HEK293 (cell line): ENCODE measurements around the gene AFF2.

ENCODE experiments used
- CTCF ChIA-PET: fragments of 350-600 bp; formaldehyde crosslinking; extraction: SDS; loops from one replicate; lab custom pipeline; 2021; ENCODE audit warnings: antibody characterized with exemption; lab: Yijun Ruan, JAX
- POLR2A ChIA-PET: fragments of 300-600 bp; formaldehyde crosslinking; extraction: SDS; loops from one replicate; lab custom pipeline; 2020; ENCODE audit warnings: antibody characterized with exemption, inconsistent platforms; lab: Yijun Ruan, JAX
- H3K27ac ChIP-seq: fragments of 200-500 bp; sonication (Bioruptor generic); 2 replicates; pipeline ENCODE4 v1.5.1; 2014; ENCODE audit warnings: low read depth, low read length, control low read depth, inconsistent platforms; ENCODE audit errors: extremely low read depth
- H3K36me3 ChIP-seq, 2 experiments: fragments of 200-500 bp in 1 of 2; sonication (Bioruptor generic) in 1 of 2; 1 replicate in 1 of 2; 2 replicates in 1 of 2; pipeline ENCODE4 v1.5.1; 2014 to 2017; ENCODE audit warnings: inconsistent platforms in 2 of 2, low read length in 2 of 2; ENCODE audit not compliant: control insufficient read depth in 2 of 2, insufficient read depth in 1 of 2
- H3K4me1 ChIP-seq: fragments of 200-500 bp; sonication (Bioruptor generic); 2 replicates; pipeline ENCODE4 v1.5.1; 2014; ENCODE audit warnings: mild to moderate bottlenecking, low read length, inconsistent platforms; ENCODE audit not compliant: control insufficient read depth, insufficient read depth
- H3K4me3 ChIP-seq: 2 replicates; pipeline ENCODE4 v1.5.1; 2011; ENCODE audit warnings: low read depth, mild to moderate bottlenecking, control low read depth, low read length, moderate library complexity
- H3K9me3 ChIP-seq: fragments of 200-500 bp; sonication (Bioruptor generic); 2 replicates; pipeline ENCODE4 v1.5.1; 2014; ENCODE audit warnings: low read depth, low read length, inconsistent platforms; ENCODE audit not compliant: control insufficient read depth, insufficient read depth
- ATF2 ChIP-seq: fragments of 450-650 bp; formaldehyde crosslinking; IDR thresholded peaks from 2 replicates; pipeline ENCODE4 v1.5.1; 2016; ENCODE audit warnings: missing biosample characterization, missing genetic modification characterization, low read depth
- WT1 ChIP-seq: fragments of 450-650 bp; formaldehyde crosslinking; IDR thresholded peaks from 2 replicates; pipeline ENCODE4 v1.5.1; 2016; ENCODE audit warnings: missing biosample characterization, missing genetic modification characterization
- YY2 ChIP-seq: fragments of 450-650 bp; formaldehyde crosslinking; IDR thresholded peaks from 2 replicates; pipeline ENCODE4 v1.5.1; 2016; ENCODE audit warnings: missing biosample characterization, missing genetic modification characterization
- ZBTB20 ChIP-seq: fragments of 450-650 bp; formaldehyde crosslinking; IDR thresholded peaks from 2 replicates; pipeline ENCODE4 v1.5.1; 2016; ENCODE audit warnings: missing biosample characterization, missing genetic modification characterization
- ZBTB26 ChIP-seq: fragments of 450-650 bp; formaldehyde crosslinking; optimal IDR thresholded peaks from 2 replicates; pipeline ENCODE3; 2016; ENCODE audit warnings: missing biosample characterization, mild to moderate bottlenecking, missing genetic modification characterization
- ZFP37 ChIP-seq: fragments of 450-650 bp; formaldehyde crosslinking; IDR thresholded peaks from 2 replicates; pipeline ENCODE4 v1.5.1; 2016; ENCODE audit warnings: missing biosample characterization, missing genetic modification characterization
- ZFP69B ChIP-seq: fragments of 450-650 bp; formaldehyde crosslinking; IDR thresholded peaks from 2 replicates; pipeline ENCODE4 v1.5.1; 2016; ENCODE audit warnings: missing biosample characterization, missing genetic modification characterization
- ZNF112 ChIP-seq: fragments of 450-650 bp; formaldehyde crosslinking; IDR thresholded peaks from 2 replicates; pipeline ENCODE4 v1.5.0; 2017; ENCODE audit warnings: missing biosample characterization, missing genetic modification characterization
- ZNF155 ChIP-seq: fragments of 450-650 bp; formaldehyde crosslinking; IDR thresholded peaks from 2 replicates; pipeline ENCODE4 v1.5.1; 2016; ENCODE audit warnings: missing biosample characterization, missing genetic modification characterization
- ZNF157 ChIP-seq: fragments of 450-650 bp; formaldehyde crosslinking; IDR thresholded peaks from 2 replicates; pipeline ENCODE4 v1.5.1; 2016; ENCODE audit warnings: missing biosample characterization, missing genetic modification characterization
- ZNF169 ChIP-seq: fragments of 450-650 bp; formaldehyde crosslinking; IDR thresholded peaks from 2 replicates; pipeline ENCODE4 v1.5.1; 2016; ENCODE audit warnings: missing biosample characterization, missing genetic modification characterization
- ZNF211 ChIP-seq: fragments of 450-650 bp; formaldehyde crosslinking; IDR thresholded peaks from 2 replicates; pipeline ENCODE4 v1.5.1; 2016; ENCODE audit warnings: low read depth, missing biosample characterization, missing genetic modification characterization
- ZNF449 ChIP-seq: fragments of 450-650 bp; formaldehyde crosslinking; IDR thresholded peaks from 2 replicates; pipeline ENCODE4 v1.5.1; 2017; ENCODE audit warnings: missing biosample characterization, mild to moderate bottlenecking, missing genetic modification characterization, moderate library complexity
- ZNF571 ChIP-seq: fragments of 450-650 bp; formaldehyde crosslinking; IDR thresholded peaks from 2 replicates; pipeline ENCODE4 v1.5.0; 2017; ENCODE audit warnings: missing biosample characterization, missing genetic modification characterization
- ZNF626 ChIP-seq: fragments of 450-650 bp; sonication (Bioruptor Pico); formaldehyde crosslinking; IDR thresholded peaks from 2 replicates; pipeline ENCODE4 v1.5.1; 2018; ENCODE audit warnings: missing biosample characterization, missing genetic modification characterization, inconsistent platforms
- ZNF658 ChIP-seq: fragments of 450-650 bp; formaldehyde crosslinking; IDR thresholded peaks from 2 replicates; pipeline ENCODE4; 2016; ENCODE audit warnings: missing biosample characterization, missing genetic modification characterization
- ZNF664 ChIP-seq: fragments of 450-650 bp; formaldehyde crosslinking; IDR thresholded peaks from 2 replicates; pipeline ENCODE4 v1.5.1; 2016; ENCODE audit warnings: missing biosample characterization, missing genetic modification characterization
- ZNF707 ChIP-seq: fragments of 450-650 bp; formaldehyde crosslinking; IDR thresholded peaks from 2 replicates; pipeline ENCODE4 v1.5.1; 2016; ENCODE audit warnings: missing biosample characterization, missing genetic modification characterization
- ZNF777 ChIP-seq: fragments of 450-650 bp; formaldehyde crosslinking; IDR thresholded peaks from 2 replicates; pipeline ENCODE4 v1.5.1; 2017; ENCODE audit warnings: missing biosample characterization, missing genetic modification characterization, borderline replicate concordance
- ZNF843 ChIP-seq: fragments of 450-650 bp; formaldehyde crosslinking; IDR thresholded peaks from 2 replicates; pipeline ENCODE4 v1.5.1; 2016; ENCODE audit warnings: missing biosample characterization, missing genetic modification characterization
- ZSCAN23 ChIP-seq: fragments of 450-650 bp; formaldehyde crosslinking; IDR thresholded peaks from 2 replicates; pipeline ENCODE4 v1.5.1; 2016; ENCODE audit warnings: missing biosample characterization, missing genetic modification characterization
- TF ChIP-seq, protein P1 (sequence below): sonication (generic); formaldehyde crosslinking; IDR thresholded peaks from 2 replicates; pipeline ENCODE4 v1.8.1; 2022; ENCODE audit warnings: mild to moderate bottlenecking, moderate library complexity, missing genetic modification reagents
- TF ChIP-seq, protein P2 (sequence below): fragments of 450-650 bp; formaldehyde crosslinking; IDR thresholded peaks from 2 replicates; pipeline ENCODE4 v1.5.1; 2016; ENCODE audit warnings: missing biosample characterization, missing genetic modification characterization, borderline replicate concordance

AFF2 gene

GRCh38 chrX:148903176-148903575, 402.8 kb downstream of the AFF2 start:
- H3K27ac ChIP-seq = no peak overlapping the region
- no peaks in the 10 kb centered on the region for H3K4me1 ChIP-seq
- POLR2A ChIA-PET = no interaction called here
- CTCF ChIA-PET = interaction anchor here (0.7 kb wide), 1 partner anchor 202 kb away, joined by 3 read pairs; no protein-coding TSS in a partner anchor
- H3K4me3 ChIP-seq = no peak overlapping the region
- no peak for TF ChIP-seq ZNF843
- TF ChIP-seq ZNF211 = no peak
- TF ChIP-seq ZNF658 (tag by site-specific recombination) = no peak
- TF ChIP-seq ZBTB26 (tag by site-specific recombination) = no peak
- TF ChIP-seq ATF2 (tag by site-specific recombination) = no peak
- TF ChIP-seq WT1 (tag by site-specific recombination) = no peak
- TF ChIP-seq ZNF155 (tag by site-specific recombination) = no peak
- TF ChIP-seq ZNF626 (tag by site-specific recombination) = no peak
- TF ChIP-seq ZNF571 (tag by site-specific recombination) = no peak
- TF ChIP-seq ZFP69B = no peak
- TF ChIP-seq ZNF112 (tag by site-specific recombination) = no peak
- TF ChIP-seq ZNF449 = no peak
- no peak for TF ChIP-seq YY2 (tag by site-specific recombination)
- TF ChIP-seq ZFP37 (tag by site-specific recombination) = no peak
- TF ChIP-seq, protein P1, sequence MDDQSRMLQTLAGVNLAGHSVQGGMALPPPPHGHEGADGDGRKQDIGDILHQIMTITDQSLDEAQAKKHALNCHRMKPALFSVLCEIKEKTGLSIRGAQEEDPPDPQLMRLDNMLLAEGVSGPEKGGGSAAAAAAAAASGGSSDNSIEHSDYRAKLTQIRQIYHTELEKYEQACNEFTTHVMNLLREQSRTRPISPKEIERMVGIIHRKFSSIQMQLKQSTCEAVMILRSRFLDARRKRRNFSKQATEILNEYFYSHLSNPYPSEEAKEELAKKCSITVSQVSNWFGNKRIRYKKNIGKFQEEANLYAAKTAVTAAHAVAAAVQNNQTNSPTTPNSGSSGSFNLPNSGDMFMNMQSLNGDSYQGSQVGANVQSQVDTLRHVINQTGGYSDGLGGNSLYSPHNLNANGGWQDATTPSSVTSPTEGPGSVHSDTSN (CRISPR knock-in tag) = no peak
- TF ChIP-seq ZNF169 (tag by site-specific recombination) = no peak
- TF ChIP-seq ZBTB20 = no peak
- no peaks in the 10 kb centered on the region for H3K36me3 ChIP-seq
- H3K9me3 ChIP-seq = no peaks in the 10 kb centered on the region

DNA sequence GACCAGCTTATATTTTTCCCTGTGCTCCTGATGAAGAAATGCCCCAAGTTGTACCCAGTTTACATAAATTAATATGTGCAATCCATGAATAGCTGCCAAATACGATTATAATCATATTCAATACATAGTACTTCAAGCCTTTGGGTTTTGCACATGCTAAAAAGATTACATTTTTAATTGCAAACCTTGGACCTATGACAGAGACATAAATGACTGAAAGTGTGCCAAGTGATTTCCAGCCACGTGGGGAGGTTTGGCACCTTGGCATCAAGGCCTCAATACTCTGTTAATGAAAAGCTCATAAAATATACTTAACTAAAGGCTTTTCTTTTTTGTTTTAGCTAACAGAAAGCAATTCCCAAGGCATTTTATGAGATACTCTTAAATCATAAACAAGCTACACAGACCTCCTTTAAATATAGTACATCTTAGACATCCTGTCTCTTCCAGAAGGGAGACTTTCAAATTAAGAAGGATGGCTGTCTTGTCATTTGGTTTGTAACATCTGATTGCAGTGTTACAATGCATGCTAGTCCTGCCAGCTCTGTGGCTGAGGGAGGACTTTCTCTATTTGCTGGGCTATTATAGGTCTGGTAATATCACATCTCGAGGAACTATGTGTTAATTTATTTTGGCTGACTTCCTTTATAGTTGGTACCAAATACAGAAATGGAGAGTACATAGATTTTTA, 404.1 kb downstream of the AFF2 start:
- POLR2A ChIA-PET = no interaction called here
- CTCF ChIA-PET = interaction anchor here (0.5 to 0.6 kb wide), 2 partner anchors 46 to 555 kb away, joined by 3 read pairs; no protein-coding TSS in a partner anchor
- Histone ChIP-seq H3K9me3 (no peaks in the 10 kb centered on the region), H3K4me3 (no peak overlapping the region), H3K36me3 (no peaks in the 10 kb centered on the region), H3K27ac (no peak overlapping the region), H3K4me1 (no peaks in the 10 kb centered on the region)
- TF ChIP-seq ZNF449 (no peak), ZNF155 (tag by site-specific recombination) (no peak), ZSCAN23 (tag by site-specific recombination) (no peak), ZNF707 (tag by site-specific recombination) (no peak), ZNF777 (tag by site-specific recombination) (no peak), ZNF664 (tag by site-specific recombination) (no peak), ZNF157 (tag by site-specific recombination) (no peak)
- TF ChIP-seq, protein P2, sequence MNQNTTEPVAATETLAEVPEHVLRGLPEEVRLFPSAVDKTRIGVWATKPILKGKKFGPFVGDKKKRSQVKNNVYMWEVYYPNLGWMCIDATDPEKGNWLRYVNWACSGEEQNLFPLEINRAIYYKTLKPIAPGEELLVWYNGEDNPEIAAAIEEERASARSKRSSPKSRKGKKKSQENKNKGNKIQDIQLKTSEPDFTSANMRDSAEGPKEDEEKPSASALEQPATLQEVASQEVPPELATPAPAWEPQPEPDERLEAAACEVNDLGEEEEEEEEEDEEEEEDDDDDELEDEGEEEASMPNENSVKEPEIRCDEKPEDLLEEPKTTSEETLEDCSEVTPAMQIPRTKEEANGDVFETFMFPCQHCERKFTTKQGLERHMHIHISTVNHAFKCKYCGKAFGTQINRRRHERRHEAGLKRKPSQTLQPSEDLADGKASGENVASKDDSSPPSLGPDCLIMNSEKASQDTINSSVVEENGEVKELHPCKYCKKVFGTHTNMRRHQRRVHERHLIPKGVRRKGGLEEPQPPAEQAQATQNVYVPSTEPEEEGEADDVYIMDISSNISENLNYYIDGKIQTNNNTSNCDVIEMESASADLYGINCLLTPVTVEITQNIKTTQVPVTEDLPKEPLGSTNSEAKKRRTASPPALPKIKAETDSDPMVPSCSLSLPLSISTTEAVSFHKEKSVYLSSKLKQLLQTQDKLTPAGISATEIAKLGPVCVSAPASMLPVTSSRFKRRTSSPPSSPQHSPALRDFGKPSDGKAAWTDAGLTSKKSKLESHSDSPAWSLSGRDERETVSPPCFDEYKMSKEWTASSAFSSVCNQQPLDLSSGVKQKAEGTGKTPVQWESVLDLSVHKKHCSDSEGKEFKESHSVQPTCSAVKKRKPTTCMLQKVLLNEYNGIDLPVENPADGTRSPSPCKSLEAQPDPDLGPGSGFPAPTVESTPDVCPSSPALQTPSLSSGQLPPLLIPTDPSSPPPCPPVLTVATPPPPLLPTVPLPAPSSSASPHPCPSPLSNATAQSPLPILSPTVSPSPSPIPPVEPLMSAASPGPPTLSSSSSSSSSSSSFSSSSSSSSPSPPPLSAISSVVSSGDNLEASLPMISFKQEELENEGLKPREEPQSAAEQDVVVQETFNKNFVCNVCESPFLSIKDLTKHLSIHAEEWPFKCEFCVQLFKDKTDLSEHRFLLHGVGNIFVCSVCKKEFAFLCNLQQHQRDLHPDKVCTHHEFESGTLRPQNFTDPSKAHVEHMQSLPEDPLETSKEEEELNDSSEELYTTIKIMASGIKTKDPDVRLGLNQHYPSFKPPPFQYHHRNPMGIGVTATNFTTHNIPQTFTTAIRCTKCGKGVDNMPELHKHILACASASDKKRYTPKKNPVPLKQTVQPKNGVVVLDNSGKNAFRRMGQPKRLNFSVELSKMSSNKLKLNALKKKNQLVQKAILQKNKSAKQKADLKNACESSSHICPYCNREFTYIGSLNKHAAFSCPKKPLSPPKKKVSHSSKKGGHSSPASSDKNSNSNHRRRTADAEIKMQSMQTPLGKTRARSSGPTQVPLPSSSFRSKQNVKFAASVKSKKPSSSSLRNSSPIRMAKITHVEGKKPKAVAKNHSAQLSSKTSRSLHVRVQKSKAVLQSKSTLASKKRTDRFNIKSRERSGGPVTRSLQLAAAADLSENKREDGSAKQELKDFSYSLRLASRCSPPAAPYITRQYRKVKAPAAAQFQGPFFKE = no peak
